Spleen (tissue), 11 donors: ENCODE measurements around the gene TPK1. TPM values are rescaled to one million over a fixed set of nuclear protein-coding genes. Genes with fewer than 3 reads are reported as not detected.

Experiments used
- DNase-seq: peaks from one replicate; pipeline ENCODE4 v3.0.0-alpha.2; 2020
- H3K27ac ChIP-seq, 8 donors: fragments of 200-600 bp; sonication (generic) in 7 of 8; 1 replicate in 4 of 8; 2 replicates in 4 of 8; pipeline versions ENCODE4 v1.5.0 to v1.8.0; 2016 to 2021; ENCODE audit warnings: inconsistent platforms in 4 of 8, mild to moderate bottlenecking in 4 of 8, moderate library complexity in 1 of 8
- H3K27me3 ChIP-seq, 7 donors: fragments of 200-600 bp; sonication (generic) in 6 of 7; replicated peaks in 1 of 7; 1 replicate in 4 of 7; 2 replicates in 3 of 7; pipeline versions ENCODE4 v1.5.0 to v1.8.0; 2016 to 2021; ENCODE audit warnings: inconsistent platforms in 3 of 7, mild to moderate bottlenecking in 1 of 7
- H3K36me3 ChIP-seq, 6 donors: fragments of 200-600 bp; sonication (generic) in 5 of 6; 1 replicate in 4 of 6; 2 replicates in 2 of 6; pipeline versions ENCODE4 v1.5.0 to v1.8.0; 2016 to 2021; ENCODE audit warnings: inconsistent platforms in 2 of 6
- H3K4me1 ChIP-seq, 6 donors: fragments of 200-600 bp; sonication (generic) in 5 of 6; 1 replicate in 3 of 6; 2 replicates in 3 of 6; pipeline versions ENCODE4 v1.5.0 to v1.8.0; 2016 to 2021; ENCODE audit warnings: inconsistent platforms in 3 of 6
- H3K4me3 ChIP-seq, 8 donors: fragments of 200-600 bp; sonication (generic) in 7 of 8; 1 replicate in 4 of 8; 2 replicates in 4 of 8; pipeline versions ENCODE4 v1.5.0 to v1.8.0; 2016 to 2021; ENCODE audit warnings: inconsistent platforms in 4 of 8, mild to moderate bottlenecking in 4 of 8, moderate library complexity in 2 of 8
- H3K9me3 ChIP-seq, 8 donors: fragments of 200-600 bp; sonication (generic) in 7 of 8; 1 replicate in 4 of 8; 2 replicates in 4 of 8; pipeline versions ENCODE4 v1.5.0 to v1.8.0; 2016 to 2021; ENCODE audit warnings: inconsistent platforms in 4 of 8
- POLR2A ChIP-seq, 3 donors: fragments of 450-650 bp; IDR thresholded peaks; one replicate each; pipeline ENCODE4 v1.5.1; 2017; ENCODE audit warnings: antibody characterized with exemption in 3 of 3, mild to moderate bottlenecking in 1 of 3
- POLR2AphosphoS5 ChIP-seq, 3 donors: sonication (generic); formaldehyde crosslinking; IDR thresholded peaks; one replicate each; pipeline ENCODE4 v1.5.1; 2017; ENCODE audit warnings: antibody characterized with exemption in 3 of 3
- WGBS, 5 donors: extraction: QIAGEN DNeasy Blood & Tissue Kit in 3 of 5; methylation state at CpG; one replicate each; pipeline versions ENCODE4 v1.1.5 to v1.1.7; 2013 to 2018; 5-methylcytosine and 5-hydroxymethylcytosine counted together
- intact Hi-C: fragments of 100-400 bp; cut with DNase I; formaldehyde crosslinking; loops from one replicate; pipeline ENCODE4 v1.15.0; 2023; ENCODE audit warnings: low total_unique reads
- polyA plus RNA-seq, 3 donors: library from polyadenylated mRNA; stranded (reverse); fragments of 200-250 nt; gene quantifications; one replicate each; pipeline ENCODE4 v1.2.1, GENCODE V29; 2013
- total RNA-seq, 7 donors: library from RNA; depleted of rRNA in 3 of 7; stranded (reverse); fragments of >200 nt in 3 of 7; fragmentation: NEBNext Ultra II Directional in 4 of 7; extraction: Animal tissue kit (Norgen Biotek cat#: 25700) in 4 of 7; gene quantifications; one replicate each; pipeline versions ENCODE4 v1.1.0 to v1.2.1, GENCODE V29; 2016 to 2021
- TF ChIP-seq, protein P1 (sequence below), 11 experiments: fragments of 200-600 bp in 7 of 11; fragments of 450-650 bp in 4 of 11; sonication (generic) in 4 of 11; IDR thresholded peaks in 8 of 11; conservative IDR thresholded peaks in 3 of 11; 1 replicate in 7 of 11; 2 replicates in 4 of 11; pipeline versions ENCODE4 v1.4.0 to v1.8.0; 2016 to 2021; ENCODE audit warnings: antibody characterized with exemption in 11 of 11, inconsistent platforms in 4 of 11, mild to moderate bottlenecking in 1 of 11
- donor health status: healthy with polysubstance abuse.
- donor health status: DM: no; HTN: no; CAD: no; lungs with moderate emphysema.
- donor health status: DM: no; HTN: no; CAD: no.
- donor health status: Bipolar disorder and iron deficiency.
- donor health status: healthy.
- donor health status: DM: no; HTN: no; CAD: no.
- donor health status: DM: yes; HTN: yes; CAD: no.

TPK1 gene
- total and polyA plus RNA-seq, 10 donors: 8.9 to 30.2 (median 17.8) TPM

DNA sequence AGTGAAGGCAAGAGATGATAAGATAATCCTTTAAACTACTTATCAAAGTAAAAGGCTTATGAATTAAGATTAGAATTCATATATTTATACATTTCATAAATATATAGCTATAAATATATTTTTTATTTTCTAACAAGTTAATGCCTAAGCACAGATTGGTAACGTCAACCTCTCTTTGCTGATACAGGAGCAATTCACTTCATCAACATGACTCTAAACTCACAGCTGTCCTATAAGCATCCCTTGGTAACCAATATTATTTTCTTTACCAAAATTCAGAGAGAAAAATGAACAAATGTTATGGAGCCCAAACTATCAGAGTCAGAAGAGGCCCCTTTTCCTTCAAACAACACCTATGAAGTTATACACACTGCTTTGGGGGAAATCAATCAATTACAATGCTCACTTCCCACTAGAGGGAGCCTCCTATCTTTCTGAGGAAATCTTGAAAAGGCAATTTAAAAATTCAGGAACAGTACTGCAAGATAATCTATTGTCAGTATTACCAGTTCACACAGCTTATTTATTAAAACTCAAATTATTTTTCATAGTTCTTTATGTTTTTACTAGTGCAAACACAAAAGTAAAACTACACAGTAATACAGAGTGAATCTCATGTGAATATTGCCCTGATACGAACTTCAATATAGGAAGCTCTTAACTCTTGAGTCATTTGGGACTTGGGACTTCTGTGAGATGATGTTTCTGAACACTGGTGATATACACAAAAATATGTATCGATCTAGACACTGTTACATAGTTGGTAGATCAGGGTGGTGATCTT lies 381.4 kb downstream of the TPK1 start:
- peaks cover 0 to 16% (median 7%) of the 10 kb centered on the region in 8 donors for H3K9me3 ChIP-seq
- WGBS, 5 donors: 90 to 97% (median 91%) methylated on average over 3 of the region's 3 CpGs

DNA sequence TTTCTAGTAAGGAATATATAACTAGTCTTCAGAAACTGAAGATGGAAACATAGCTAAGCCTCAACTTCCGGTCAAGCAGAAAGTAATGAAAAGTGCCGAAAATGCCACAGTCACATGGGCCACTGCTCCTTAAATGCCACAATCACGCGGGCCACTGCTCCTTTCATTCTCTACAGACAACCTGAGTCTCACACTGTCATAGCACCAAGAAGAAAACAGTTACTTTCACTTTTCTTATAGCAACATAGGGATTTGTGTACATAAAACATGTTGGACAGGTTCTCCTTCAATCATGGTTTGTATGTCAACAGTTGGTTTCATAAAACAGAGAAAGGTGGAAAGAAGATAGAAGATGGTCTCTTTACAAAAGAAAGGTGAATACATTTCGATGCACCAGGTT lies 383.8 kb downstream of the TPK1 start:
- intact Hi-C loops: no loop called here
- H3K36me3 ChIP-seq: peaks cover 0 to 10% (median 0%) of the 10 kb centered on the region in 6 donors
- 81 to 90% (median 89%) methylated on average over 5 of the region's 5 CpGs for WGBS, 5 donors

More for the DNA sequence above, 381.4 kb downstream of the TPK1 start:
- intact Hi-C loops: no loop called here
- DNase-seq: no peak
- Histone ChIP-seq H3K4me1 (no peaks in the 10 kb centered on the region), H3K4me3 (no peak overlapping the region), H3K27ac (no peak overlapping the region), H3K27me3 (no peaks in the 10 kb centered on the region), H3K36me3 (peaks cover 0 to 10% (median 0%) of the 10 kb centered on the region in 6 donors)
- TF ChIP-seq POLR2A (IDR thresholded peaks at IDR 0.05) (no peak), POLR2AphosphoS5 (IDR thresholded peaks at IDR 0.05) (no peak)
- TF ChIP-seq, protein P1, sequence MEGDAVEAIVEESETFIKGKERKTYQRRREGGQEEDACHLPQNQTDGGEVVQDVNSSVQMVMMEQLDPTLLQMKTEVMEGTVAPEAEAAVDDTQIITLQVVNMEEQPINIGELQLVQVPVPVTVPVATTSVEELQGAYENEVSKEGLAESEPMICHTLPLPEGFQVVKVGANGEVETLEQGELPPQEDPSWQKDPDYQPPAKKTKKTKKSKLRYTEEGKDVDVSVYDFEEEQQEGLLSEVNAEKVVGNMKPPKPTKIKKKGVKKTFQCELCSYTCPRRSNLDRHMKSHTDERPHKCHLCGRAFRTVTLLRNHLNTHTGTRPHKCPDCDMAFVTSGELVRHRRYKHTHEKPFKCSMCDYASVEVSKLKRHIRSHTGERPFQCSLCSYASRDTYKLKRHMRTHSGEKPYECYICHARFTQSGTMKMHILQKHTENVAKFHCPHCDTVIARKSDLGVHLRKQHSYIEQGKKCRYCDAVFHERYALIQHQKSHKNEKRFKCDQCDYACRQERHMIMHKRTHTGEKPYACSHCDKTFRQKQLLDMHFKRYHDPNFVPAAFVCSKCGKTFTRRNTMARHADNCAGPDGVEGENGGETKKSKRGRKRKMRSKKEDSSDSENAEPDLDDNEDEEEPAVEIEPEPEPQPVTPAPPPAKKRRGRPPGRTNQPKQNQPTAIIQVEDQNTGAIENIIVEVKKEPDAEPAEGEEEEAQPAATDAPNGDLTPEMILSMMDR (IDR thresholded peaks at IDR 0.05 in 8 of 11, conservative IDR thresholded peaks at IDR 0.05 in 3 of 11): peak in 3 of 11 experiments; percentile 10 to 26 (median 15)

DNA sequence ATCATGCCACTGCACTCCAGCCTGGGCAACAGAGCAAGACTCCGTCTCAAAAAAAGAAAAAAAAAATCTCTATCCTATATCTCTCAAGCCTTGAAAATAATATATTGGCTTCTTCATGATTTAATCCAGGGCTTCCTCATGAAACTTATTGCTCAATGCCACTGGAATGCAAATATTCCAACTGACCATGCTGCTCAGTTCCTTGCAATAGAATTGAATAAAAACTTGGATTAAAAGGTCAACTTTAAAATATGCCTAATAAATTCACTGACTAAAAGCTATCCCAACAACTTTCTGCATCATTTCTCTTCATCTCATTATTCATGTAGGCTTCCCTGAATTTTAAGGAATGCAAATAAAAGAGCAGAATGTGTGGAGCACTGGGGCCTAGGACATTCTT lies 390.3 kb downstream of the TPK1 start:
- H3K9me3 ChIP-seq: no peaks in the 10 kb centered on the region
- H3K27ac ChIP-seq: no peak overlapping the region
- WGBS, 5 donors: 79 to 95% (median 86%) methylated on average over 1 of the region's 1 CpG
- TF ChIP-seq POLR2AphosphoS5 (IDR thresholded peaks at IDR 0.05) (no peak), POLR2A (IDR thresholded peaks at IDR 0.05) (no peak)
- TF ChIP-seq, protein P1 (IDR thresholded peaks at IDR 0.05 in 8 of 11, conservative IDR thresholded peaks at IDR 0.05 in 3 of 11): no peak
- no peaks in the 10 kb centered on the region for H3K36me3 ChIP-seq
- H3K4me3 ChIP-seq: no peak overlapping the region
- no peaks in the 10 kb centered on the region for H3K27me3 ChIP-seq
- no peak for DNase-seq
- no peaks in the 10 kb centered on the region for H3K4me1 ChIP-seq
- intact Hi-C loops: no loop called here

More for the DNA sequence above, 383.8 kb downstream of the TPK1 start:
- no peak for DNase-seq
- Histone ChIP-seq H3K9me3 (peaks cover 0 to 16% (median 7%) of the 10 kb centered on the region in 8 donors), H3K27ac (no peak overlapping the region), H3K4me3 (no peak overlapping the region), H3K27me3 (no peaks in the 10 kb centered on the region), H3K4me1 (no peaks in the 10 kb centered on the region)
- no peak for TF ChIP-seq POLR2AphosphoS5 (IDR thresholded peaks at IDR 0.05)

GRCh38 chr7:144439717-144440205 lies 396.1 kb downstream of the TPK1 start:
- Histone ChIP-seq H3K27ac (no peak overlapping the region), H3K4me1 (no peaks in the 10 kb centered on the region), H3K27me3 (no peaks in the 10 kb centered on the region), H3K4me3 (no peak overlapping the region), H3K9me3 (no peaks in the 10 kb centered on the region), H3K36me3 (no peaks in the 10 kb centered on the region)
- TF ChIP-seq, protein P1 (IDR thresholded peaks at IDR 0.05 in 8 of 11, conservative IDR thresholded peaks at IDR 0.05 in 3 of 11): no peak
- intact Hi-C loops: no loop called here
- WGBS, 5 donors: 60 to 75% (median 64%) methylated on average over 5 of the region's 5 CpGs
- no peak for DNase-seq
